ENCODE data around the gene ORM1.

Gene ORM1

DNA sequence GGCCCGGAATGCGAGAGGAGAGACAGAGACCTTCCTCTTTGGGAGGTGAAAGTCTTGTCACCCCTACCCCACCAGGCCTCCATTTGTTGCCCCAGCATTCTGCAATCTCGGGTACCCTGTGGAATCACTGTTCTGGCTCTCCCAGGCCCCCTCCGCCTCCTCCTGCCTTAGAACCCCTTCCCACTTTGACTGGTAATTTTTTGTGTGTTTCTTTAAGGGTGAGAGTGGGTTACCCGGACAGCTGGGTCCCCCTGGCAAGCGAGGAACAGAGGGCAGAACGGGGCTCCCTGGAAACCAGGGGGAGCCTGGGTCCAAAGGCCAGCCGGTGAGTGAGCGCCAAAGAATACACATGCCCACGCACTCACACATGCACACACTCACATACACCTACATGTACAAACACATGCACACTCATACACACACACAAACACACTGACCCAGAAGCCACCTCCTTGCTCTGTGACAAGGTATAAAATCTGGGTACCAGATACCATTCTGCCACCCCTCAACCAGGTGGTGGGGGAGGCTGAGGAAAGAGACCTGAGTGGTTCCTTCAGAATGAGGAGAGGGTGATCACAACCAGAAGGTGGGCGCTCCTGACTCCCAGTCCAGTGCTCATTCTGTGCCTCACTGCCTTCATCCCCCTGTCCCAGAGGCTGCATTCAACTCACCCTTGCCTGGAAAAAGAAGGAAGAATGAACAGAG, 30.9 kb upstream of the ORM1 start:
- TF ChIP-seq GATA2 (IDR thresholded peaks at IDR 0.05; ENCODE audit: low read depth, low read length) (no peak), GATA3 (IDR thresholded peaks at IDR 0.05; ENCODE audit: low read depth, low read length) (no peak)

DNA sequence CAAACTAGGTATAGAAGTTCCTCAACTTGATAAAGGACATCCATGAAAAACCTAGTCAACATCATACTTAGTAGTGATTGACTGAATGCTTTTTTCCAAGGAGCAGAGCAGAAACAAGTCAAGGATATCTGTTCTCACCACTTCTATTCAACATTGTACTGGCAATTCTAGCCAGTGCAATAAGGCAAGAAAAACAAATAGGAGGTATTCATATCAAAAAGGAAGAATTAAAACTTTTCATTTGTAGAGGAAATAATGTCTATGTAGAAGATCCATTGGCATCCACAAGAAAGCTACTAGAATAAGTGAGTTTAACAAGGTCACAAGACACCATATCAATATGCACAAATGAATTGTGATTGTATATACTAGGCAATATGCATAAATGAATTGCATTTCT, 28.2 kb upstream of the ORM1 start:
- TF ChIP-seq GATA3 (IDR thresholded peaks at IDR 0.05; ENCODE audit: low read depth, low read length) (no peak), GATA2 (IDR thresholded peaks at IDR 0.05; ENCODE audit: low read depth, low read length) (no peak)

DNA sequence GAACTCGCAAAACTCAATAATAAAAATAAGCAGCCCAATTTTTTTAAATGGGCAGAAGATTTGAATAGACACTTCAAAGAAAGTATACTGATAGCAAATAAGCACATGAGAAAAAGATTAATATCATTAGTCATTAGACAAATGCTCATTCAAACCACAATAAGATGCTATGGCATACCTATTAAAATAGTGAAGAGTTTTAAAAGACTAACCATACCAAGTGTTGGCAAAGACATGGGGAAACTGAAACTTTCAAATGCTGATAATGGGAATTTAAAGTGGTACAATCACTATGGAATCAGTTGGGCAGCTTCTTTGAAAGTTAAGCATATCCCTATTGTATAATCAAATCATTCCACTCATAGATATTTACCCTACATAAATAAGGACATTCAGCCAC, 26.6 kb upstream of the ORM1 start:
- TF ChIP-seq GATA3 (IDR thresholded peaks at IDR 0.05; ENCODE audit: low read depth, low read length): no peak
- TF ChIP-seq GATA2 (IDR thresholded peaks at IDR 0.05; ENCODE audit: low read depth, low read length): no peak

DNA sequence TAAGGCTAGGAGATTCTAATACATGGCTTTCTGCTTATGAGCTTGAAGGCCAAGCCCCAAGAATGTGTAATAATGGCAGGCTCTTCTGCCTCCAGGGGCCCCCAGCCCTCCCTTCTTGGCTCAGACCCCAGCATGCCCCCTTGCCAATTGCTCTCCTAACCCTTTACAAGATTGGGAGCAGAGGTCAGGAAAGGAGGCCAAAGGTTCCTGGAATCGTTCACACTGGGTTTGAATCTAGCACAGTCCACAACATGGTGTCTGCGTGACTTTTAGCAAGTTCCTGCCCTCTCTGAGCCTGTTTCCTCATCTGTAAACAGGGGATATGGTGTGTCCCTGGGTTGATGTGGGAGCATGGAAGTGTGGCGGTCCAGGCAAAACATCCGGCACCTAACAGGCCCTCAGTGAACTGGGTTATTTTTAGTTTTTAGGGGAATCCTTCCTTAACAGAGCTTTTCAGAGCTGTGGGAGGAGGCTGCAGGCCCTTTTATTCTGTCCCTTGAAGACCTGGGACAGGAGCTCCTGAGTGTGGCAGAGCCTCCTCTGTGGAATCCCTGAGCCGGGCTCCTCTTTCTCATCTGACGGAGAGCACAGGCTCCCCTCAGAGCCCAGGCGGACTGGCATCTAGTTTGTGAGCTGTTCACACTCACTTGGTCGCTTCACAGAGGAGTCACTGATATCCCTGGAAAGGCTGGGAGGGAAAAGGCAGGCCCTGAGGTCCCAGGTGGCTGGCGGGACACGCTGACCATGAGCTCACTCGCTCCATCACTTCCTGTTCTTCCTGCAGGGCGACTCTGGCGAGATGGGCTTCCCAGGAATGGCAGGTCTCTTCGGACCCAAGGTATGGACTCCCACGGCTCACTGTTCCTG, 23.4 kb upstream of the ORM1 start:
- no peak for TF ChIP-seq GATA2 (IDR thresholded peaks at IDR 0.05; ENCODE audit: low read depth, low read length)
- no peak for TF ChIP-seq GATA3 (IDR thresholded peaks at IDR 0.05; ENCODE audit: low read depth, low read length)

DNA sequence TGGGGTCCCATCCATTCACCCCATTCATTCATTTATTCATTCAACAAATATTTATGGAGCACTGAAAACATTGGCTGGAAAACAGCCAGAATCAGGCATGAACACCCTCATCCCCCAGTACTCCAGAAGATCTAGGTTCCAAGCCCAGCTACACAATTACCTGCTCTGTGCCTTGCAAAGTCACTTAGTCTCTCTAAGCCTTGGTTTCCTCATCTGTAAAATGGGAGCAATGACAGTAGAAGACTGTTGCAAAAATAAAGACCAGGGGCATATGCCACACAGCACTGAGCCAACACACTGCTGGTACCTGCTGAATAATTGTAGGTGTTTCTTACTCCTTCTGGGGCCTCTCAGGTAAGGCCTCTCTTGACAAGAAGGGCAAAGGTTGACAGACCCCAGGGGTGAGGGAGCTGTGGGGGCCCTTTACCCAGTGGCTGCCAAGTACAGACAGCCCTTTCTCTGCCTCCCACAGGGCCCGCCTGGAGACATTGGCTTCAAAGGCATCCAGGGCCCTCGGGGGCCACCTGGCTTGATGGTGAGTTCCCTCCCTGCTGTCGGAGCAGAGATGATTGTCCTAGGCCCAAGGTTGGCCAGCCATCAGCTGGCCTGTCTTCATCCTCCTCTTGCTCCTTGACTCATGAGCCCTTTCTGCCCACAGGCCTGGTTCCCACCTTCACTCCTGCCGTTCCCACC, 22.6 kb upstream of the ORM1 start:
- TF ChIP-seq GATA2 (IDR thresholded peaks at IDR 0.05; ENCODE audit: low read depth, low read length): no peak
- TF ChIP-seq GATA3 (IDR thresholded peaks at IDR 0.05; ENCODE audit: low read depth, low read length): no peak

DNA sequence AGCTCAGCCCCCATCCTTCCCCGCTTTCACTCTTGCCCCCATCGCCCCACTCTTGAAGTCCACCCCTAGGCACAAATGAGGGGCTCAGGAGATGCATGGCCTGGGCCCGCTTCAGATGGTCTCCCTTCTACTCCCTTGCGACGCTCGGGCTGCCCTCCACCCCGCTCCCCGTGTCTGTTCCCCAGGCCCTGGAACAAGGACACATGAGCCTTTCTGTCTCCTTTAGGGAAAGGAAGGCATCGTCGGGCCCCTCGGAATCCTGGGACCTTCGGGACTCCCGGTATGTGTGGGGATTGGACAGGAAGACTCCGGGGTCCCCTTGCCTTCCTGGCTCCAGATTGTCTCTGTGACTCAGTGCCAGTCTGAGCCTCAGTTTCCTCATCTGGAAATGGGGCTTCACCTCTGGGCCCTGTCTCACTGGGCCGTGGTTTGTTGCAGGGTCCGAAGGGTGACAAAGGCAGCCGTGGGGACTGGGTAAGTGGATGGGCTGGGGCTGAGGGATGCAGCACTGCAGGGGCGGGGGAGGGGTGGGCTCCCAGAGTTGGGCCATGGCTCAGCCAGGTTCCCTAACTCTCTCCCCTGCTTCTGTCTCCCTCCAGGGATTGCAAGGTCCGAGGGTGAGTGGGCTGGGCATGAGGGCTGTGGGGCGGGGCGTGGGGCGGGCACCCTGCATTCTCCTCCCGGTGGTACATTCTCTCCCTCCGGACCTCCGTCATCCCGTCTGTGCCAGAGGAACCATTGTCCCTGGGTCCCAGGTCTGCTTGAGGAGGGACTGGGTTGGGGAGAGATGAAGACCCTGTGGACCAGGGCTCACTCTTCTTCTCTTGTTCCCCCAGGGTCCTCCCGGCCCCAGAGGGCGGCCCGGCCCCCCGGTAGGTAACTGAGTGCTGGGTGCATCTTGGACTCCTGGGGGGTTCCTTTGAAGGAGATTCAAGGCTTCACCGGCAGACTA, 21.8 kb upstream of the ORM1 start:
- no peak for TF ChIP-seq GATA2 (IDR thresholded peaks at IDR 0.05; ENCODE audit: low read depth, low read length)
- no peak for TF ChIP-seq GATA3 (IDR thresholded peaks at IDR 0.05; ENCODE audit: low read depth, low read length)

DNA sequence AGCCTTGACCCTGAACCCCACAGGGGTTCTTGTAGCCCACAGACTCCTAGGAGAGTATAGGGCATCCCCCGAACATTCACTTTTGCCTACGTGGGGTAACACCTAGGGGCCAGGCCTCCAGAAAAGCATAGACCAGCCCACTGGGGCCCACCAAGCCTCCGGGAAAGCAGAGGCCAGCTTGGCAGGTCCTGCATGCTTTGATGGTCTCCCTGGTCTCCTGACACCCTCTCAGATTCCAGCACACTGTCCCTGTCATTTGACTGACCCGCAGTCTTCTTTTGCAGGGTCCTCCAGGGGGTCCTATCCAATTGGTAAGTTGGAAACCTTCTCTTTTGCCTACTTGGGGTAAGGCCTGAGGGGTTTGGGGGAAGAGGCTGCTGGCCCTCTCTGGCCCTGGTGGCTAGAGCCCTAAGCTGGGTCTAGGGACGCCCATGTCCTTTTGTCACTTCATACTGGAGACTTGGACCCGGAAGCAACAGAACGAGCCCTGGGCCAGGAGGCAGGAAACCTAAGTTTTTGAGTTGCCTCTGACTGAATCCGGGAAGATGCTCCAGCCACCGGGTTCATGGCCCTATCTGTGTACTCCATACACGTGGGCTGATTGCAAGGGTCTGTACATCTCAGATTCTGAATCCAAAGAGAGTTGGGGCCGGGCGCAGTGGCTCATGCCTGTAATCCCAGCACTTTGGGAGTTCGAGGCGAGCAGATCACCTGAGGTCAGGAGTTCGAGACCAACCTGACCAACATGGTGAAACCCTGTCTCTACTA, 20.9 kb upstream of the ORM1 start:
- TF ChIP-seq GATA2 (IDR thresholded peaks at IDR 0.05; ENCODE audit: low read depth, low read length) (no peak), GATA3 (IDR thresholded peaks at IDR 0.05; ENCODE audit: low read depth, low read length) (no peak)

DNA sequence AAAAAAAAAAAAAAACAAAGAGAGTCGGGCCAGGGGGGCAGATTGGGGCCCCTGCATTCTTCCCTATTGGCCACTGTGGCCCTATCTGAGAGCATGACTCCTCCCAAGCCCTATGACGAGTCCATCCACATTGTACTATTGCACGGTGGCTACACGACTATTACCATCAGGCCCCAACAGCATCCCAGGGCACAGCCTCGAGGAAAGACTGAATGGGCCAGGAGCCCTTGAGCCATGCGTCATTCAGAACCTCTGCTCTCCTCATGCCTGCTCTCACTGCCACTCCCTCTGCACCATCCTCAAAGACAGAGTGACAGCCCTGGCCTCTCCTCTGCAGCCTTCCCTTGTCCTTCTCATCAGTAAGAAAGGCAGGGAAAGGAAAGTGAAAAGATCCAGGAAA, 20.2 kb upstream of the ORM1 start:
- TF ChIP-seq GATA3 (IDR thresholded peaks at IDR 0.05; ENCODE audit: low read depth, low read length) (no peak), GATA2 (IDR thresholded peaks at IDR 0.05; ENCODE audit: low read depth, low read length) (no peak)

DNA sequence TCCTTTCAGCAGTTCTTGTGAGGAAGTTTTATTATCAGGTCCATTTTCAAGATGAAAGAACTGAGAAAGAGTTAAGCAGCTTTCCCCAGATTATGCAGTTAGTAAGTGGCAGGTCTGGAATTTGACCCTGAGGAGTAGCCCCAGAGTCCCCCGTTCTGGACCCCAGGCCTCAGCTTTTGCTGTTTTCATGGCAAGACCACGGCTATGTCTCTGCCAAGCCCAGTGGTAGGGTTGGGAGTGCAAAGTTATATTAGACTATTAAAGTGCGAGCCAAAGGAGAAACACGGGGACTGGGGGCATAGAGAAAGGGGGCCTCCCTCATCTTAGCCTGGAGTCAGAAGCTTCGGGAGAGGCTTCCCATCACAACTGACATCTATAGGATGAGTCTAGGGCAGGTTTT, 19.3 kb upstream of the ORM1 start:
- TF ChIP-seq GATA2 (IDR thresholded peaks at IDR 0.05; ENCODE audit: low read depth, low read length) (no peak), GATA3 (IDR thresholded peaks at IDR 0.05; ENCODE audit: low read depth, low read length) (no peak)

DNA sequence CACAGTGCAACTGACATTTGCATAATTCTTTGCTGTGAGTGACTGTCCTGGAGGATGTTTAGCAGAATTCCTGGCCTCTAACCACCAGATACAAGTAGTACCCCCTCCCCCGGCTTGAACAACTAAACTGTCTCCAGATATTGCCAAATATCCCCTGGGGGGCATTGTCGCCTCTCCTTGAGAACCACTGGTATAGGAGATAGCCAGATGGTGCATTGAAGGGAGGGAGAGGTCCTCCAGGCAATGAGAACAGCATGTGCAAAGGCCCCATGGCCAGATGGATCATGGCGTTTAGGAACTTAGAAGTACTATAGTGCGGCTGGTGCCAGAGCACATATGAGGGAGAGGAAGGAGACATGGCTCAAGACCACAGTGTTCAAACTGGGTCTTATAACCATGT, 18.9 kb upstream of the ORM1 start:
- TF ChIP-seq GATA2 (IDR thresholded peaks at IDR 0.05; ENCODE audit: low read depth, low read length) (no peak), GATA3 (IDR thresholded peaks at IDR 0.05; ENCODE audit: low read depth, low read length) (no peak)

DNA sequence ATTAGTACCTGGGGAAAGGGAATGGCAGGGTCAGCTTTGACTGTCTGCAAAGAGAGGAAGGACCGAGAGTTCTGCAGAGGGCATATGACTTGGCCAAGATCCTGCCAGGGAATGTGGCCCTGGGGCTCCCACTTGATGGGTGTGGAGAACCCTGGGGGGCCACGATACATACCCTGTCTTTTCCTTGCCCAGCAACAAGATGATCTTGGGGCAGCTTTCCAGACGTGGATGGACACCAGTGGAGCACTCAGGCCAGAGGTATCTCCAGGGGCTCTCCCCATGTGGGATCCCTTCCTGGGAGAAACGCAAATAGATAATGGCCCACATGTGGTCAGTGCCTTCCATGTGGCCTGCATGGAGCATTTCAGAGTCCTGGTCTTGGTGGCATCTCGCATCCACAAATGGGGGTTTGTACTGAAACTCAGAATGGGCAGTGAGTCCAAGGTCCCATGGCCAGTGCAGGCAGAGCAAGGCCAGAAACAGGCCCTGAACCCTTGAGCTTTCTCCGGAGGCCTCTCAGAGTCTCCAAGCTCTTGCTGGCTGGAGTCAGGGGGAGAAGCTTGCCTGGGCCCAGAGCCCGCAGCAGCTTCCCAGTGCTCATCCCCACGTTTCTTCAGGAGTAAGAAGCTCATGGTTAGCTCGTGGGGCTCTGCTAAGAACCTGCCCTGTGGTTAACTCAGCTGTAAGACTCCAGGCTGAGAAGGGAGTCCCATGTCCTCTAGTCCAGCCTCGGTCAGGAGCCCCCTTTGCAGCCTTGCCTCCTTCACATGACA, 18.3 kb upstream of the ORM1 start:
- TF ChIP-seq GATA3 (IDR thresholded peaks at IDR 0.05; ENCODE audit: low read depth, low read length) (no peak), GATA2 (IDR thresholded peaks at IDR 0.05; ENCODE audit: low read depth, low read length) (no peak)

DNA sequence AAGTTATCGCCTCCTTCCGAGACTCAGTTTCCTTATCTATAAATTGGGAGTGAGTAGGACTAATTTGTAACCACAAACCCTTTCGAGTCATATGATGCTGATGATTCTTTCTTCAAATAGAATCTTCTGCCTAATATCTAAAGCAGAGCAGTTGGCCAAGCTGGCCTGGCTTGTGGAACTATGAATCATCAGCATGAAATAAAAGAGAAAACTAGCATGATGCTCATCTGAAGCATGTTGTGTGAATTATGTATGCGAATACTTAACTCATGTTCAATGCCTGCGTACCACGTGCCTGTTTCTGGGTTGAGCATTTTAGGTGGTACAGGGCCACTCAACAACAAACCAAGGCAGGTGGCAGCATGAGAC, 15.0 kb upstream of the ORM1 start:
- no peak for TF ChIP-seq GATA2 (IDR thresholded peaks at IDR 0.05; ENCODE audit: low read depth, low read length)
- TF ChIP-seq GATA3 (IDR thresholded peaks at IDR 0.05; ENCODE audit: low read depth, low read length): no peak

All from SH-SY5Y (cell line).